Neural cell (in vitro differentiated cells): ENCODE results near the gene SLC12A8. TPM values are rescaled to one million over a fixed set of nuclear protein-coding genes. Genes with fewer than 3 reads are reported as not detected.
A peak's percentile ranks its signal among the peaks of the same experiment; 100 is the strongest.

Source experiments
- H2AFZ ChIP-seq: fragments of 200-600, 300-800 bp; sonication (generic), shearing (Covaris generic); 2 replicates; pipeline ENCODE4 v1.6.0; 2014; ENCODE audit warnings: low read depth, mild to moderate bottlenecking, antibody characterized with exemption, low read length, moderate library complexity
- H3F3A ChIP-seq: fragments of 200-600 bp; shearing (Covaris generic); 2 replicates; pipeline ENCODE4 v1.6.1; 2016; ENCODE audit warnings: mild to moderate bottlenecking, moderate library complexity, mixed read lengths, antibody characterized with exemption, low read length; ENCODE audit not compliant: insufficient read depth, poor library complexity, severe bottlenecking
- H3K27ac ChIP-seq: fragments of 200-600, 300-800 bp; sonication (generic), shearing (Covaris generic); 2 replicates; pipeline ENCODE4 v1.5.1; 2014; ENCODE audit warnings: mild to moderate bottlenecking, low read length, moderate library complexity
- H3K27me3 ChIP-seq: fragments of 300-800, 200-600 bp; sonication (generic), shearing (Covaris generic); 2 replicates; pipeline ENCODE4 v1.6.0; 2014; ENCODE audit warnings: mild to moderate bottlenecking, low read depth, low read length, moderate library complexity; ENCODE audit not compliant: insufficient read depth
- H3K36me3 ChIP-seq: fragments of 300-800, 200-600 bp; sonication (generic), shearing (Covaris generic); 2 replicates; pipeline ENCODE4 v1.5.1; 2014; ENCODE audit warnings: mild to moderate bottlenecking, antibody characterized with exemption, low read length, moderate library complexity; ENCODE audit not compliant: insufficient read depth
- H3K4me2 ChIP-seq: fragments of 300-800, 200-600 bp; sonication (generic), shearing (Covaris generic); 2 replicates; pipeline ENCODE4 v1.6.0; 2014; ENCODE audit warnings: mild to moderate bottlenecking, low read length
- H3K4me3 ChIP-seq: fragments of 300-800, 200-600 bp; sonication (generic), shearing (Covaris generic); 2 replicates; pipeline ENCODE4 v1.5.1; 2014; ENCODE audit warnings: mild to moderate bottlenecking, low read length, moderate library complexity
- H3K79me2 ChIP-seq: fragments of 200-600 bp; shearing (Covaris generic); replicated peaks from 2 replicates; pipeline ENCODE4 v1.6.0; 2014; ENCODE audit warnings: mild to moderate bottlenecking, low read length, moderate library complexity; ENCODE audit not compliant: insufficient read depth
- H3K9ac ChIP-seq: fragments of 300-800, 200-600 bp; sonication (generic), shearing (Covaris generic); 2 replicates; pipeline ENCODE4 v1.6.1; 2016; ENCODE audit warnings: mild to moderate bottlenecking, low read length, mixed read lengths
- H3K9me2 ChIP-seq: fragments of 200-600 bp; shearing (Covaris generic); 2 replicates; pipeline ENCODE4 v1.6.1; 2016; ENCODE audit warnings: mild to moderate bottlenecking, low read length, mixed read lengths; ENCODE audit not compliant: insufficient read depth
- H3K9me3 ChIP-seq: fragments of 200-600, 300-800 bp; sonication (generic), shearing (Covaris generic); 2 replicates; pipeline ENCODE4 v1.6.1; 2016; ENCODE audit warnings: mild to moderate bottlenecking, mixed run types, low read length, moderate library complexity, mixed read lengths
- H4K20me1 ChIP-seq: fragments of 200-600 bp; shearing (Covaris generic); 2 replicates; pipeline ENCODE4 v1.6.1; 2016; ENCODE audit warnings: mild to moderate bottlenecking, mixed run types; ENCODE audit not compliant: insufficient read depth
- EP300 ChIP-seq: fragments of 450-650 bp; conservative IDR thresholded peaks from 2 replicates; pipeline ENCODE4 v1.6.1; 2014; ENCODE audit warnings: antibody characterized with exemption, mild to moderate bottlenecking, moderate library complexity; ENCODE audit not compliant: poor library complexity, severe bottlenecking
- EZH2 ChIP-seq: fragments of 200-600, 300-800 bp; shearing (Covaris generic), sonication (generic); IDR thresholded peaks from 2 replicates; pipeline ENCODE4 v1.6.1; 2014; ENCODE audit warnings: antibody characterized with exemption, low read length, borderline replicate concordance, mild to moderate bottlenecking; ENCODE audit not compliant: insufficient read depth, poor library complexity, severe bottlenecking
- MXI1 ChIP-seq: fragments of 450-650 bp; conservative IDR thresholded peaks from 2 replicates; pipeline ENCODE4 v1.6.1; 2014; ENCODE audit warnings: antibody characterized with exemption, mild to moderate bottlenecking; ENCODE audit not compliant: poor library complexity, severe bottlenecking
- POLR2AphosphoS5 ChIP-seq: IDR thresholded peaks from 2 replicates; pipeline ENCODE4 v1.6.1; 2012
- RAD21 ChIP-seq: fragments of 450-650 bp; conservative IDR thresholded peaks from 2 replicates; pipeline ENCODE4 v1.6.1; 2014; ENCODE audit warnings: antibody characterized with exemption, mild to moderate bottlenecking, moderate library complexity
- SMC3 ChIP-seq: fragments of 450-650 bp; conservative IDR thresholded peaks from 2 replicates; pipeline ENCODE4 v1.6.1; 2014; ENCODE audit warnings: antibody characterized with exemption, mild to moderate bottlenecking, moderate library complexity; ENCODE audit not compliant: poor library complexity
- TAF1 ChIP-seq: IDR thresholded peaks from 2 replicates; pipeline ENCODE4 v1.6.1; 2012; ENCODE audit warnings: low read depth
- polyA plus RNA-seq: library from polyadenylated mRNA; depleted of rRNA; stranded (reverse); fragments of >200 nt; gene quantifications from 2 replicates; pipeline ENCODE4 v1.2.3, GENCODE V29; 2014
- TF ChIP-seq, protein P1 (sequence below): IDR thresholded peaks from 2 replicates; pipeline ENCODE4 v1.6.1; 2012; ENCODE audit warnings: borderline replicate concordance
- TF ChIP-seq, protein P2 (sequence below): fragments of 450-650 bp; IDR thresholded peaks from 2 replicates; pipeline ENCODE4 v1.5.1; 2014; ENCODE audit warnings: antibody characterized with exemption, mild to moderate bottlenecking, moderate library complexity; ENCODE audit not compliant: poor library complexity, severe bottlenecking

Gene SLC12A8
- polyA plus RNA-seq, 1 donor from 2014 or later: 4.6 TPM

DNA sequence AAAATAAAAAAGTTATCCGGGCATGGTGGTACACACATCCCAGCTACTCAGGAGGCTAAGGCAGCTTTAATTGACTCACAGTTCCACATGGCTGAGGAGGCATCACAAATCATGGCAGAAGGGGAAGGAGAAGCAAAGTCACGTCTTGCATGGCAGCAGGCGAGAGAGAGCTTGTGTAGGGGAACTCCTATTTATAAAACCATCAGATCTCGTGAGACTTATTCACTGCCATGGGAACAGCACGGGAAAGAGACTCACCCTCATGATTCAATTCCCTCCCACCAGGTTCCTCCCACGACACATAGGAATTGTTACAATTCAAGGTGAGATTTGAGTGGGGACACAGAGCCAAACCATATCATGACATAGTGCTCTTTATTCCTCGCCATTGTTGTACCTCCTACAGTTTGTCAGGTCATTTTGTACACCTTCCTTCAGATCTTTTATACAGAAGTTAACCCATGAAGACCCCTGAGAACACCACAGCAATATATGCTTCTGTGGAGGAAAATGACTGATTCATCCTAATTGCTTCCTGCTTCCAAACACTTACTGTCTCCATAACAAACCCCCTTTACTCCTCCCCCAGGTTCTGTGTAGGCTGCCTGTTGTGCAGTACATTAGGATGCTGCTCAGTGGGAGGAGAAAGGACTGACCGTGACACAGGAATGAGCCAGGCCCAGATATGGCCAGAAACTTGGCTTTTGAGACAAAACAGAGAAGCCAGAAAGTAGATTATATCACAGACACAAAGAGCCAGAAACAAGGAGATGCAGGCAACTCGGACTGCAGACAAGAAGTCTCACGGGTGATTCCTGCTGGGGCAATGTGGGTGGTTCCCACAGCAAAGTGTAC is 88.9 kb downstream of the SLC12A8 start:
- H3K27ac ChIP-seq: no peak overlapping the region
- no peak overlapping the region for H2AFZ ChIP-seq
- no peak overlapping the region for H3K9ac ChIP-seq
- H3K79me2 ChIP-seq: no peaks in the 10 kb centered on the region
- H3K4me3 ChIP-seq: no peak overlapping the region
- H3K9me2 ChIP-seq: no peaks in the 10 kb centered on the region
- H3F3A ChIP-seq: no peaks in the 10 kb centered on the region
- no peaks in the 10 kb centered on the region for H3K27me3 ChIP-seq
- no peaks in the 10 kb centered on the region for H3K9me3 ChIP-seq
- H4K20me1 ChIP-seq: no peaks in the 10 kb centered on the region
- no peaks in the 10 kb centered on the region for H3K36me3 ChIP-seq
- TF ChIP-seq RAD21 (no peak), EZH2 (no peak), TAF1 (no peak), POLR2AphosphoS5 (no peak), MXI1 (no peak), EP300 (no peak), SMC3 (no peak)
- TF ChIP-seq, protein P1, sequence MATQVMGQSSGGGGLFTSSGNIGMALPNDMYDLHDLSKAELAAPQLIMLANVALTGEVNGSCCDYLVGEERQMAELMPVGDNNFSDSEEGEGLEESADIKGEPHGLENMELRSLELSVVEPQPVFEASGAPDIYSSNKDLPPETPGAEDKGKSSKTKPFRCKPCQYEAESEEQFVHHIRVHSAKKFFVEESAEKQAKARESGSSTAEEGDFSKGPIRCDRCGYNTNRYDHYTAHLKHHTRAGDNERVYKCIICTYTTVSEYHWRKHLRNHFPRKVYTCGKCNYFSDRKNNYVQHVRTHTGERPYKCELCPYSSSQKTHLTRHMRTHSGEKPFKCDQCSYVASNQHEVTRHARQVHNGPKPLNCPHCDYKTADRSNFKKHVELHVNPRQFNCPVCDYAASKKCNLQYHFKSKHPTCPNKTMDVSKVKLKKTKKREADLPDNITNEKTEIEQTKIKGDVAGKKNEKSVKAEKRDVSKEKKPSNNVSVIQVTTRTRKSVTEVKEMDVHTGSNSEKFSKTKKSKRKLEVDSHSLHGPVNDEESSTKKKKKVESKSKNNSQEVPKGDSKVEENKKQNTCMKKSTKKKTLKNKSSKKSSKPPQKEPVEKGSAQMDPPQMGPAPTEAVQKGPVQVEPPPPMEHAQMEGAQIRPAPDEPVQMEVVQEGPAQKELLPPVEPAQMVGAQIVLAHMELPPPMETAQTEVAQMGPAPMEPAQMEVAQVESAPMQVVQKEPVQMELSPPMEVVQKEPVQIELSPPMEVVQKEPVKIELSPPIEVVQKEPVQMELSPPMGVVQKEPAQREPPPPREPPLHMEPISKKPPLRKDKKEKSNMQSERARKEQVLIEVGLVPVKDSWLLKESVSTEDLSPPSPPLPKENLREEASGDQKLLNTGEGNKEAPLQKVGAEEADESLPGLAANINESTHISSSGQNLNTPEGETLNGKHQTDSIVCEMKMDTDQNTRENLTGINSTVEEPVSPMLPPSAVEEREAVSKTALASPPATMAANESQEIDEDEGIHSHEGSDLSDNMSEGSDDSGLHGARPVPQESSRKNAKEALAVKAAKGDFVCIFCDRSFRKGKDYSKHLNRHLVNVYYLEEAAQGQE: no peak
- TF ChIP-seq, protein P2, sequence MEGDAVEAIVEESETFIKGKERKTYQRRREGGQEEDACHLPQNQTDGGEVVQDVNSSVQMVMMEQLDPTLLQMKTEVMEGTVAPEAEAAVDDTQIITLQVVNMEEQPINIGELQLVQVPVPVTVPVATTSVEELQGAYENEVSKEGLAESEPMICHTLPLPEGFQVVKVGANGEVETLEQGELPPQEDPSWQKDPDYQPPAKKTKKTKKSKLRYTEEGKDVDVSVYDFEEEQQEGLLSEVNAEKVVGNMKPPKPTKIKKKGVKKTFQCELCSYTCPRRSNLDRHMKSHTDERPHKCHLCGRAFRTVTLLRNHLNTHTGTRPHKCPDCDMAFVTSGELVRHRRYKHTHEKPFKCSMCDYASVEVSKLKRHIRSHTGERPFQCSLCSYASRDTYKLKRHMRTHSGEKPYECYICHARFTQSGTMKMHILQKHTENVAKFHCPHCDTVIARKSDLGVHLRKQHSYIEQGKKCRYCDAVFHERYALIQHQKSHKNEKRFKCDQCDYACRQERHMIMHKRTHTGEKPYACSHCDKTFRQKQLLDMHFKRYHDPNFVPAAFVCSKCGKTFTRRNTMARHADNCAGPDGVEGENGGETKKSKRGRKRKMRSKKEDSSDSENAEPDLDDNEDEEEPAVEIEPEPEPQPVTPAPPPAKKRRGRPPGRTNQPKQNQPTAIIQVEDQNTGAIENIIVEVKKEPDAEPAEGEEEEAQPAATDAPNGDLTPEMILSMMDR: no peak
- no peak overlapping the region for H3K4me2 ChIP-seq

DNA sequence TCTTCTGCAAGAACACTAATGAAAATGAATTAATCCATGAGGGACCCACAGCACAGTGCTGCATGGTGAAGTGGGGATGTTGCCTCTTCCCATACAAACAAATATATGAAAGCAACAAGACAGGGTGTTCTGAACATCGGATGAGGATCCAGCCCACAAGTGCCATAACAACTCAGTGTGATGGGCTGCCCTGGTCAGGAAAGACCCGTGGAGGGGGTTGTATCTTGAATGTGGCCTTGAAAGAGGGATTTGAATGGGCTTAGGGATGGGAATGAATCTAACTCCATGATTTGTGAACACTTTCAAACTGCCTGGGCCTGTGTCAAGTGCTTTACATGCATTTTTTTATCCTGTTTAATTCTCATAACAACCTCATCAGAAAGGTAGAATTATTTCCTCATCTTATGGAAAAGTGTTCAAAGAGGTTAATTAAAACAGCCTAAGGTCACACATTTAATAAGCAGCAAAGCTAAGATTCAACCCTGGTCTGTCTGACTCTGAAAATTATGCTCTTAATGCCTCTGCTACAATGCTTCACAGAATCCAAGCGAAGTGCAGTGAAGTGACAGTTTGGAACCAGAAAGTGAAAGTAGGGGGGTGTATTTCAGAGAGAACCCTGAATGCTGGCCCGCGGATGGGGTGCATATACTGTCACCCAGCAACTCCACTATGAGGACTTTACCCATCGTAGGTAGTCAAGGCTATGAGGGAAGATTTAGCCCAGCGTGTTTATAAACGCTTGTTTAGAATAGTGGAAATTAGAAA is 91.1 kb downstream of the SLC12A8 start:
- Histone ChIP-seq H3K9me2 (no peaks in the 10 kb centered on the region), H3K4me2 (peak overlapping the region; percentile 20), H4K20me1 (no peaks in the 10 kb centered on the region), H3K9me3 (no peaks in the 10 kb centered on the region), H3K9ac (peak overlapping the region; percentile 47), H3K4me3 (peak overlapping the region; percentile 54), H3K36me3 (no peaks in the 10 kb centered on the region), H2AFZ (peak overlapping the region; percentile 75), H3K27ac (no peak overlapping the region), H3F3A (no peaks in the 10 kb centered on the region), H3K79me2 (no peaks in the 10 kb centered on the region), H3K27me3 (no peaks in the 10 kb centered on the region)
- no peak for TF ChIP-seq MXI1
- TF ChIP-seq TAF1: no peak
- no peak for TF ChIP-seq EP300
- TF ChIP-seq, protein P1: no peak
- TF ChIP-seq, protein P2: no peak
- TF ChIP-seq RAD21: no peak
